ENCODE measurements around the gene IL24.

GRCh38 chr1:206883160-206883559 is 14.1 kb upstream of the IL24 start:
- TF ChIP-seq EP300 (IDR thresholded peaks at IDR 0.05; ENCODE audit: low read depth) (no peak), CTCF (IDR thresholded peaks at IDR 0.05) (no peak), POLR2AphosphoS5 (IDR thresholded peaks at IDR 0.05) (no peak), POLR2A (IDR thresholded peaks at IDR 0.05) (no peak)
